ENCODE measurements around the gene TENM3.
A peak's percentile ranks its signal among the peaks of the same experiment; 100 is the strongest.

TENM3 gene

GRCh38 chr4:182246401-182247205 lies 3.4 kb downstream of the TENM3 start:
- DNase-seq (ENCODE audit: low spot score): no peak

GRCh38 chr4:182248295-182248694 lies 5.1 kb downstream of the TENM3 start:
- H3K4ac ChIP-seq (ENCODE audit: low read length): no peak overlapping the region

More at GRCh38 chr4:182246401-182247205, 3.4 kb downstream of the TENM3 start:
- WGBS, 2 donors (ENCODE audit: extremely low coverage in 2 of 2, insufficient read length in 2 of 2, insufficient replicate concordance in 1 of 2): no CpG with 5 or more reads among the region's 27 CpGs
- Histone ChIP-seq H4K91ac (ENCODE audit: low read depth, low read length, poor library complexity) (no peak overlapping the region), H3K23ac (ENCODE audit: low read depth, low read length, poor library complexity) (no peak overlapping the region), H3K9ac (ENCODE audit: low read depth, low read length, poor library complexity) (no peak overlapping the region), H2AFZ (ENCODE audit: low read length) (no peak overlapping the region), H3K18ac (ENCODE audit: low read length) (peak overlapping the region; percentile 69), H3K4me2 (ENCODE audit: insufficient read depth, low read length, poor library complexity, severe bottlenecking) (no peak overlapping the region), H2BK5ac (ENCODE audit: low read length) (no peak overlapping the region), H3K36me3 (replicated peaks in 1 of 2; ENCODE audit: control insufficient read depth in 2 of 2, insufficient read depth in 2 of 2, low read length in 2 of 2) (peaks cover 1 to 3% of the 10 kb centered on the region in 2 donors), H4K8ac (ENCODE audit: low read depth, low read length) (no peak overlapping the region), H2BK15ac (ENCODE audit: low read length) (no peak overlapping the region), H2BK120ac (ENCODE audit: low read depth, low read length) (no peak overlapping the region), H3K79me1 (ENCODE audit: low read depth, low read length) (no peaks in the 10 kb centered on the region), H3K4me3 (ENCODE audit: low read length in 2 of 2) (no peak overlapping the region), H2BK12ac (ENCODE audit: low read length) (no peak overlapping the region), H3K4ac (ENCODE audit: low read length) (no peak overlapping the region), H2AK5ac (ENCODE audit: low read depth, low read length) (no peak overlapping the region), H3K14ac (ENCODE audit: low read length) (no peak overlapping the region), H3K4me1 (ENCODE audit: control insufficient read depth in 2 of 2, insufficient read depth in 1 of 2, low read depth in 1 of 2, low read length in 2 of 2) (peaks cover 0 to 17% of the 10 kb centered on the region in 2 donors), H3K27ac (replicated peaks; ENCODE audit: low read length) (no peak overlapping the region), H3K27me3 (ENCODE audit: control insufficient read depth in 3 of 3, insufficient read depth in 3 of 3, low read depth in 1 of 3, low read length in 3 of 3) (no peaks in the 10 kb centered on the region), H3K9me3 (replicated peaks in 1 of 2; ENCODE audit: control insufficient read depth in 2 of 2, insufficient read depth in 1 of 2, low read depth in 1 of 2, low read length in 2 of 2) (peaks cover 2 to 3% of the 10 kb centered on the region in 2 donors)

GRCh38 chr4:182250446-182250845 lies 7.2 kb downstream of the TENM3 start:
- no peak overlapping the region for H4K8ac ChIP-seq (ENCODE audit: low read depth, low read length)
- no peak overlapping the region for H2AK5ac ChIP-seq (ENCODE audit: low read depth, low read length)
- no peak overlapping the region for H3K27ac ChIP-seq (replicated peaks; ENCODE audit: low read length)
- H3K14ac ChIP-seq (ENCODE audit: low read length): no peak overlapping the region
- H2BK120ac ChIP-seq (ENCODE audit: low read depth, low read length): no peak overlapping the region
- H3K4me1 ChIP-seq (ENCODE audit: control insufficient read depth in 2 of 2, insufficient read depth in 1 of 2, low read depth in 1 of 2, low read length in 2 of 2): peaks cover 0 to 19% of the 10 kb centered on the region in 2 donors
- no peaks in the 10 kb centered on the region for H3K79me1 ChIP-seq (ENCODE audit: low read depth, low read length)
- DNase-seq (ENCODE audit: low spot score): no peak
- no CpG with 5 or more reads among the region's 6 CpGs for WGBS, 2 donors (ENCODE audit: extremely low coverage in 2 of 2, insufficient read length in 2 of 2, insufficient replicate concordance in 1 of 2)
- H2BK15ac ChIP-seq (ENCODE audit: low read length): no peak overlapping the region
- no peak overlapping the region for H3K4ac ChIP-seq (ENCODE audit: low read length)
- H2BK5ac ChIP-seq (ENCODE audit: low read length): no peak overlapping the region
- H3K4me3 ChIP-seq (ENCODE audit: low read length in 2 of 2): no peak overlapping the region
- no peak overlapping the region for H2AFZ ChIP-seq (ENCODE audit: low read length)
- peaks cover 0 to 1% of the 10 kb centered on the region in 2 donors for H3K36me3 ChIP-seq (replicated peaks in 1 of 2; ENCODE audit: control insufficient read depth in 2 of 2, insufficient read depth in 2 of 2, low read length in 2 of 2)
- no peak overlapping the region for H3K23ac ChIP-seq (ENCODE audit: low read depth, low read length, poor library complexity)
- H3K9me3 ChIP-seq (replicated peaks in 1 of 2; ENCODE audit: control insufficient read depth in 2 of 2, insufficient read depth in 1 of 2, low read depth in 1 of 2, low read length in 2 of 2): peaks cover 2 to 9% of the 10 kb centered on the region in 2 donors
- no peak overlapping the region for H4K91ac ChIP-seq (ENCODE audit: low read depth, low read length, poor library complexity)
- H3K4me2 ChIP-seq (ENCODE audit: insufficient read depth, low read length, poor library complexity, severe bottlenecking): no peak overlapping the region
- no peak overlapping the region for H3K9ac ChIP-seq (ENCODE audit: low read depth, low read length, poor library complexity)
- no peaks in the 10 kb centered on the region for H3K27me3 ChIP-seq (ENCODE audit: control insufficient read depth in 3 of 3, insufficient read depth in 3 of 3, low read depth in 1 of 3, low read length in 3 of 3)
- H3K18ac ChIP-seq (ENCODE audit: low read length): no peak overlapping the region
- H2BK12ac ChIP-seq (ENCODE audit: low read length): no peak overlapping the region

More at GRCh38 chr4:182248295-182248694, 5.1 kb downstream of the TENM3 start:
- H3K9me3 ChIP-seq (replicated peaks in 1 of 2; ENCODE audit: control insufficient read depth in 2 of 2, insufficient read depth in 1 of 2, low read depth in 1 of 2, low read length in 2 of 2): peaks cover 2 to 5% of the 10 kb centered on the region in 2 donors
- no peak overlapping the region for H3K9ac ChIP-seq (ENCODE audit: low read depth, low read length, poor library complexity)
- no peaks in the 10 kb centered on the region for H3K79me1 ChIP-seq (ENCODE audit: low read depth, low read length)
- no peak overlapping the region for H2BK5ac ChIP-seq (ENCODE audit: low read length)
- no peak overlapping the region for H2BK15ac ChIP-seq (ENCODE audit: low read length)
- no peak overlapping the region for H3K27ac ChIP-seq (replicated peaks; ENCODE audit: low read length)
- no CpG with 5 or more reads among the region's 3 CpGs for WGBS, 2 donors (ENCODE audit: extremely low coverage in 2 of 2, insufficient read length in 2 of 2, insufficient replicate concordance in 1 of 2)
- H2BK120ac ChIP-seq (ENCODE audit: low read depth, low read length): no peak overlapping the region
- no peak overlapping the region for H3K4me3 ChIP-seq (ENCODE audit: low read length in 2 of 2)
- H3K18ac ChIP-seq (ENCODE audit: low read length): no peak overlapping the region
- no peak overlapping the region for H2AFZ ChIP-seq (ENCODE audit: low read length)
- no peak overlapping the region for H3K4me2 ChIP-seq (ENCODE audit: insufficient read depth, low read length, poor library complexity, severe bottlenecking)
- no peak overlapping the region for H3K14ac ChIP-seq (ENCODE audit: low read length)
- H3K4me1 ChIP-seq (ENCODE audit: control insufficient read depth in 2 of 2, insufficient read depth in 1 of 2, low read depth in 1 of 2, low read length in 2 of 2): peaks cover 0 to 17% of the 10 kb centered on the region in 2 donors
- H3K36me3 ChIP-seq (replicated peaks in 1 of 2; ENCODE audit: control insufficient read depth in 2 of 2, insufficient read depth in 2 of 2, low read length in 2 of 2): peaks cover 0 to 1% of the 10 kb centered on the region in 2 donors
- H2BK12ac ChIP-seq (ENCODE audit: low read length): no peak overlapping the region
- H3K23ac ChIP-seq (ENCODE audit: low read depth, low read length, poor library complexity): no peak overlapping the region
- no peaks in the 10 kb centered on the region for H3K27me3 ChIP-seq (ENCODE audit: control insufficient read depth in 3 of 3, insufficient read depth in 3 of 3, low read depth in 1 of 3, low read length in 3 of 3)
- no peak overlapping the region for H4K91ac ChIP-seq (ENCODE audit: low read depth, low read length, poor library complexity)
- no peak overlapping the region for H2AK5ac ChIP-seq (ENCODE audit: low read depth, low read length)
- no peak for DNase-seq (ENCODE audit: low spot score)
- H4K8ac ChIP-seq (ENCODE audit: low read depth, low read length): no peak overlapping the region

GRCh38 chr4:182251116-182251515 lies 7.9 kb downstream of the TENM3 start:
- H3K18ac ChIP-seq (ENCODE audit: low read length): no peak overlapping the region
- peaks cover 0 to 1% of the 10 kb centered on the region in 2 donors for H3K36me3 ChIP-seq (replicated peaks in 1 of 2; ENCODE audit: control insufficient read depth in 2 of 2, insufficient read depth in 2 of 2, low read length in 2 of 2)
- no peak overlapping the region for H3K23ac ChIP-seq (ENCODE audit: low read depth, low read length, poor library complexity)
- no peak overlapping the region for H3K4me2 ChIP-seq (ENCODE audit: insufficient read depth, low read length, poor library complexity, severe bottlenecking)
- no peaks in the 10 kb centered on the region for H3K27me3 ChIP-seq (ENCODE audit: control insufficient read depth in 3 of 3, insufficient read depth in 3 of 3, low read depth in 1 of 3, low read length in 3 of 3)
- H3K4ac ChIP-seq (ENCODE audit: low read length): no peak overlapping the region
- H3K79me1 ChIP-seq (ENCODE audit: low read depth, low read length): no peaks in the 10 kb centered on the region
- H2BK12ac ChIP-seq (ENCODE audit: low read length): no peak overlapping the region
- H4K8ac ChIP-seq (ENCODE audit: low read depth, low read length): no peak overlapping the region
- no peak overlapping the region for H2BK120ac ChIP-seq (ENCODE audit: low read depth, low read length)
- no CpG with 5 or more reads among the region's 8 CpGs for WGBS, 2 donors (ENCODE audit: extremely low coverage in 2 of 2, insufficient read length in 2 of 2, insufficient replicate concordance in 1 of 2)
- H3K4me1 ChIP-seq (ENCODE audit: control insufficient read depth in 2 of 2, insufficient read depth in 1 of 2, low read depth in 1 of 2, low read length in 2 of 2): peaks cover 0 to 16% of the 10 kb centered on the region in 2 donors
- H3K9ac ChIP-seq (ENCODE audit: low read depth, low read length, poor library complexity): no peak overlapping the region
- H3K14ac ChIP-seq (ENCODE audit: low read length): no peak overlapping the region
- no peak overlapping the region for H3K27ac ChIP-seq (replicated peaks; ENCODE audit: low read length)
- no peak for DNase-seq (ENCODE audit: low spot score)
- H3K4me3 ChIP-seq (ENCODE audit: low read length in 2 of 2): no peak overlapping the region
- H2BK5ac ChIP-seq (ENCODE audit: low read length): no peak overlapping the region
- peaks cover 2 to 15% of the 10 kb centered on the region in 2 donors for H3K9me3 ChIP-seq (replicated peaks in 1 of 2; ENCODE audit: control insufficient read depth in 2 of 2, insufficient read depth in 1 of 2, low read depth in 1 of 2, low read length in 2 of 2)
- H2AK5ac ChIP-seq (ENCODE audit: low read depth, low read length): no peak overlapping the region
- H2AFZ ChIP-seq (ENCODE audit: low read length): no peak overlapping the region
- no peak overlapping the region for H4K91ac ChIP-seq (ENCODE audit: low read depth, low read length, poor library complexity)
- H2BK15ac ChIP-seq (ENCODE audit: low read length): no peak overlapping the region

Data from neuronal stem cell (in vitro differentiated cells).